OCI-LY1 (cell line): ENCODE measurements around the gene RAP1B.

Experiments
- H2AFZ ChIP-seq: fragments of 200-600 bp; sonication (generic), shearing (Covaris generic); 2 replicates; pipeline ENCODE4 v1.6.0; 2014; ENCODE audit warnings: antibody characterized with exemption, mild to moderate bottlenecking, low read length
- H3F3A ChIP-seq: fragments of 200-600 bp; sonication (generic), shearing (Covaris generic); 2 replicates; pipeline ENCODE4 v1.6.0; 2014; ENCODE audit warnings: mild to moderate bottlenecking, antibody characterized with exemption, low read length, moderate library complexity; ENCODE audit not compliant: insufficient read depth
- H3K27ac ChIP-seq: fragments of 200-600 bp; sonication (generic); 2 replicates; pipeline ENCODE4 v1.5.1; 2014; ENCODE audit warnings: low read length, mixed run types, mild to moderate bottlenecking, low read depth; ENCODE audit not compliant: poor library complexity, severe bottlenecking
- H3K27me3 ChIP-seq: fragments of 200-600 bp; sonication (generic); 2 replicates; pipeline ENCODE4 v1.6.0; 2014; ENCODE audit warnings: antibody characterized with exemption, mild to moderate bottlenecking, low read length, moderate library complexity; ENCODE audit not compliant: insufficient read depth
- H3K36me3 ChIP-seq: fragments of 200-600 bp; sonication (generic); 2 replicates; pipeline ENCODE4 v1.6.1; 2014; ENCODE audit warnings: mild to moderate bottlenecking, antibody characterized with exemption, low read length, moderate library complexity, mixed read lengths; ENCODE audit not compliant: insufficient read depth
- H3K4me1 ChIP-seq: fragments of 200-600 bp; sonication (generic); 2 replicates; pipeline ENCODE4 v1.5.1; 2014; ENCODE audit warnings: mild to moderate bottlenecking, low read length, moderate library complexity; ENCODE audit not compliant: insufficient read depth, severe bottlenecking
- H3K4me2 ChIP-seq: fragments of 200-600 bp; sonication (generic), shearing (Covaris generic); 2 replicates; pipeline ENCODE4 v1.6.1; 2014; ENCODE audit warnings: low read length
- H3K4me3 ChIP-seq: fragments of 200-600 bp; sonication (generic); 2 replicates; pipeline ENCODE4 v1.5.1; 2014; ENCODE audit warnings: low read length, low read depth, mild to moderate bottlenecking, mixed read lengths; ENCODE audit not compliant: poor library complexity, severe bottlenecking
- H3K79me2 ChIP-seq: fragments of 200-600 bp; shearing (Covaris generic); 2 replicates; pipeline ENCODE4 v1.6.1; 2016; ENCODE audit warnings: mixed run types, low read length, mixed read lengths; ENCODE audit not compliant: insufficient read depth
- H3K9ac ChIP-seq: fragments of 200-600 bp; sonication (generic), shearing (Covaris generic); 2 replicates; pipeline ENCODE4 v1.6.1; 2014; ENCODE audit warnings: mild to moderate bottlenecking, low read length, mixed read lengths
- H3K9me2 ChIP-seq: fragments of 200-600 bp; sonication (generic), shearing (Covaris generic); 2 replicates; pipeline ENCODE4 v1.6.1; 2014; ENCODE audit warnings: low read depth, mild to moderate bottlenecking, low read length, mixed read lengths
- H3K9me3 ChIP-seq: fragments of 200-600 bp; shearing (Covaris generic); 2 replicates; pipeline ENCODE4 v1.6.1; 2014; ENCODE audit warnings: low read length, mixed read lengths
- H4K20me1 ChIP-seq: fragments of 200-600 bp; sonication (generic), shearing (Covaris generic); 2 replicates; pipeline ENCODE4 v1.6.0; 2016; ENCODE audit warnings: mild to moderate bottlenecking, low read length; ENCODE audit not compliant: insufficient read depth
- EZH2 ChIP-seq: fragments of 200-600 bp; sonication (generic), shearing (Covaris generic); IDR thresholded peaks from 2 replicates; pipeline ENCODE4 v1.8.0; 2017; ENCODE audit warnings: borderline replicate concordance, mixed run types, mild to moderate bottlenecking, antibody characterized with exemption, low read length, moderate library complexity, mixed read lengths
- TF ChIP-seq, protein P1 (sequence below): fragments of 200-600 bp; sonication (generic), shearing (Covaris generic); IDR thresholded peaks from 2 replicates; pipeline ENCODE4 v1.5.1; 2017; ENCODE audit warnings: mild to moderate bottlenecking, antibody characterized with exemption, low read length, moderate library complexity, mixed read lengths

RAP1B gene

DNA sequence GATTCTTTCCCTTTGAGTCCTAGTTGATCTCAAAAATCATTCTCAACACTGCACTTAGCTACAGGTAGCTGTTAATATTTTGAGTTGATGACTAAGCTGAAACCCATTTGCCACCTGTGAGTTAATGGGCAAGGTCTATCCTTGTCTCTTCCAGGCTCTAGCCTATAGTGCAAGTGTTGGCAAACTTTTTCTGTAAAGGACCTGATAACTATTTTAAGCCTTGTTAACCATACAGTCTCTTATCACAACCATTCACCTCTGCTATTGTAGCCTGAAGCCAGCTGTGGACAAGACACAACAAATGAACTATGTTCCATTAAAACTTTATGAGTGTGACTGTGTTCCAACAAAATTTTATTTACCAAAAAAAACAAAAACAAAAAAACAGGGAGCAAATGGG lies 19.4 kb downstream of the RAP1B start:
- peaks cover 99% of the 10 kb centered on the region for H3K79me2 ChIP-seq
- no peak for TF ChIP-seq EZH2
- TF ChIP-seq, protein P1, sequence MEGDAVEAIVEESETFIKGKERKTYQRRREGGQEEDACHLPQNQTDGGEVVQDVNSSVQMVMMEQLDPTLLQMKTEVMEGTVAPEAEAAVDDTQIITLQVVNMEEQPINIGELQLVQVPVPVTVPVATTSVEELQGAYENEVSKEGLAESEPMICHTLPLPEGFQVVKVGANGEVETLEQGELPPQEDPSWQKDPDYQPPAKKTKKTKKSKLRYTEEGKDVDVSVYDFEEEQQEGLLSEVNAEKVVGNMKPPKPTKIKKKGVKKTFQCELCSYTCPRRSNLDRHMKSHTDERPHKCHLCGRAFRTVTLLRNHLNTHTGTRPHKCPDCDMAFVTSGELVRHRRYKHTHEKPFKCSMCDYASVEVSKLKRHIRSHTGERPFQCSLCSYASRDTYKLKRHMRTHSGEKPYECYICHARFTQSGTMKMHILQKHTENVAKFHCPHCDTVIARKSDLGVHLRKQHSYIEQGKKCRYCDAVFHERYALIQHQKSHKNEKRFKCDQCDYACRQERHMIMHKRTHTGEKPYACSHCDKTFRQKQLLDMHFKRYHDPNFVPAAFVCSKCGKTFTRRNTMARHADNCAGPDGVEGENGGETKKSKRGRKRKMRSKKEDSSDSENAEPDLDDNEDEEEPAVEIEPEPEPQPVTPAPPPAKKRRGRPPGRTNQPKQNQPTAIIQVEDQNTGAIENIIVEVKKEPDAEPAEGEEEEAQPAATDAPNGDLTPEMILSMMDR: no peak
- no peak overlapping the region for H2AFZ ChIP-seq
- no peaks in the 10 kb centered on the region for H4K20me1 ChIP-seq
- peaks cover 70% of the 10 kb centered on the region for H3K4me1 ChIP-seq
- H3K36me3 ChIP-seq: peaks cover 45% of the 10 kb centered on the region
- H3F3A ChIP-seq: peaks cover 5% of the 10 kb centered on the region; the same call in 1 of the 2 replicates
- no peaks in the 10 kb centered on the region for H3K9me2 ChIP-seq
- peak overlapping the region; percentile 85 for H3K27ac ChIP-seq
- peak overlapping the region; percentile 52 for H3K4me2 ChIP-seq
- peak overlapping the region; percentile 12; the same call in 1 of the 2 replicates for H3K9ac ChIP-seq
- peak overlapping the region; percentile 3 for H3K4me3 ChIP-seq
- peaks cover 19% of the 10 kb centered on the region; the same call in 1 of the 2 replicates for H3K9me3 ChIP-seq
- H3K27me3 ChIP-seq: no peaks in the 10 kb centered on the region

DNA sequence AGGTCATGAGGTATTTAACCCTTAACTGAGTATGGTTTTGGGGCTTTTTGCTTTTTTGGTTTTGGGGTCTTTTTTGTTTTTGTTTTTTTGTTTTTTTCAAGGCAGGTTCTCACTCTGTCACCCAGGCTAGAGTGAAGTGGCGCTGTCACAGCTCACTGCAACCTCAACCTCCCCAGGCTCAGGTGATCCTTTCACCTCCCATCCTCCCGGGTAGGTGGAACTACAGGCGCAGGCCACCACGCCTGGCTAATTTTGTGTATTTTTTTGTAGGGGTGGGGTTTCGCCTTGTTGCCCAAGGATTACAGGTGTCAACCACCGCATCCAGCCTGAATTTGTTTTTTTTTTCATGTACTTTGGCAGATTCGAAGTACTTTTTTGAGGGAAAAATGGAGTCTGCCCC lies 19.9 kb downstream of the RAP1B start:
- no peak for TF ChIP-seq EZH2
- TF ChIP-seq, protein P1: no peak
- Histone ChIP-seq H4K20me1 (no peaks in the 10 kb centered on the region), H3K9me2 (no peaks in the 10 kb centered on the region), H3K27ac (peak overlapping the region; percentile 85), H3F3A (peaks cover 6% of the 10 kb centered on the region; the same call in 1 of the 2 replicates), H3K79me2 (peaks cover 97% of the 10 kb centered on the region), H3K4me1 (peaks cover 73% of the 10 kb centered on the region), H3K4me3 (peak overlapping the region; percentile 3), H3K36me3 (peaks cover 40% of the 10 kb centered on the region), H2AFZ (no peak overlapping the region), H3K4me2 (peak overlapping the region; percentile 52), H3K9ac (peak overlapping the region; percentile 12; the same call in 1 of the 2 replicates), H3K27me3 (no peaks in the 10 kb centered on the region), H3K9me3 (peaks cover 19% of the 10 kb centered on the region; the same call in 1 of the 2 replicates)

DNA sequence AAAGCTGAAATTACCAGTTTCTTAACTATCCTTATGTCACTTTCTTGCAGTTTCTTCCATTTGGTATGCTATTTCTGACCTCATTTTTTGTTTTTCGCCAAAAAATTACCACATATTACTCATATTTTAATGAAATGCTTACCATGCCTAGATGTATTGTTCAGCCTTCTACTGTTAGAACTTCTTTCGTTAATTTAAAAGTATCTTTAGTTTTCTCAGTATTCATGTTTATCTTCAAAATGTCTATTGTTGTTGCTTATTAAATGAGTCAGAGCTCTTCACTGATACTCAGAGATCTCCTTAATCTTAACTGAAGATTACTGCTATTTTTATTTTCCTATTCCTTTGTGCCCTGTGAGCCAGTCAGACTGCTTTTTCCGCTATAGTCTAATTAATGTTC lies 20.5 kb downstream of the RAP1B start:
- Histone ChIP-seq H3K9me2 (no peaks in the 10 kb centered on the region), H3K27me3 (no peaks in the 10 kb centered on the region), H3K4me1 (peaks cover 76% of the 10 kb centered on the region), H3K9ac (no peak overlapping the region; the same call in 1 of the 2 replicates), H3K4me2 (peak overlapping the region; percentile 52), H3K36me3 (peaks cover 35% of the 10 kb centered on the region), H3K79me2 (peaks cover 97% of the 10 kb centered on the region), H3K9me3 (peaks cover 16% of the 10 kb centered on the region; the same call in 1 of the 2 replicates), H3K27ac (peak overlapping the region; percentile 85), H3K4me3 (peak overlapping the region; percentile 3), H3F3A (peaks cover 6% of the 10 kb centered on the region; the same call in 1 of the 2 replicates), H4K20me1 (no peaks in the 10 kb centered on the region), H2AFZ (no peak overlapping the region)
- no peak for TF ChIP-seq EZH2
- TF ChIP-seq, protein P1: no peak
